Esophagus muscularis mucosa (tissue), 4 donors: ENCODE results near the gene GLYATL2. TPM values are rescaled to one million over a fixed set of nuclear protein-coding genes. Genes with fewer than 3 reads are reported as not detected.

Experiments used
- DNase-seq: peaks from one replicate; pipeline ENCODE4 v3.0.0-alpha.2; 2017; ENCODE audit errors: extremely low spot score
- H3K27ac ChIP-seq, 4 donors: fragments of 200-600 bp; sonication (generic); replicated peaks in 1 of 4; 1 replicate in 3 of 4; 2 replicates in 1 of 4; pipeline ENCODE4 v1.5.1; 2016 to 2019; ENCODE audit warnings: mild to moderate bottlenecking in 1 of 4
- H3K27me3 ChIP-seq, 4 donors: fragments of 200-600 bp; sonication (generic); one replicate each; pipeline versions ENCODE4 v1.5.1 to v1.6.0; 2016 to 2019
- H3K36me3 ChIP-seq, 4 donors: fragments of 200-600 bp; sonication (generic); one replicate each; pipeline ENCODE4 v1.5.1; 2016 to 2019
- H3K4me1 ChIP-seq, 4 donors: fragments of 200-600 bp; sonication (generic); one replicate each; pipeline ENCODE4 v1.5.1; 2016 to 2019
- H3K4me3 ChIP-seq, 4 donors: fragments of 200-600 bp; sonication (generic); 1 replicate in 2 of 4; 2 replicates in 2 of 4; pipeline ENCODE4 v1.5.1; 2016 to 2019; ENCODE audit warnings: mild to moderate bottlenecking in 4 of 4, moderate library complexity in 1 of 4
- H3K9me3 ChIP-seq, 4 donors: fragments of 200-600 bp; sonication (generic); 1 replicate in 3 of 4; 2 replicates in 1 of 4; pipeline ENCODE4 v1.5.1; 2016 to 2019
- CTCF ChIP-seq, 3 experiments: fragments of 200-600 bp in 2 of 3; fragments of 450-650 bp in 1 of 3; sonication (generic) in 2 of 3; IDR thresholded peaks; one replicate each; pipeline ENCODE4 v1.5.1; 2017 to 2019; ENCODE audit warnings: antibody characterized with exemption in 3 of 3, mild to moderate bottlenecking in 2 of 3, moderate library complexity in 1 of 3
- EP300 ChIP-seq: sonication (generic); formaldehyde crosslinking; IDR thresholded peaks from one replicate; pipeline ENCODE4 v1.6.1; 2017; ENCODE audit warnings: antibody characterized with exemption
- POLR2A ChIP-seq: fragments of 450-650 bp; IDR thresholded peaks from one replicate; pipeline ENCODE4 v1.6.1; 2017; ENCODE audit warnings: antibody characterized with exemption, moderate library complexity, mild to moderate bottlenecking, low read depth
- POLR2AphosphoS5 ChIP-seq, 2 donors: sonication (generic); formaldehyde crosslinking; IDR thresholded peaks; one replicate each; pipeline ENCODE4 v1.6.1; 2017; ENCODE audit warnings: antibody characterized with exemption in 2 of 2
- WGBS: methylation state at CpG from one replicate; pipeline ENCODE4 v1.1.5; 2018; 5-methylcytosine and 5-hydroxymethylcytosine counted together
- intact Hi-C: fragments of 100-400 bp; cut with DNase I; formaldehyde crosslinking; loops from one replicate; pipeline ENCODE4 v1.15.1; 2023
- total RNA-seq, 4 donors: library from RNA; depleted of rRNA; stranded (reverse); fragments of >200 nt; gene quantifications; one replicate each; pipeline versions ENCODE4 v1.1.0 to v1.2.1, GENCODE V29; 2016

The GLYATL2 gene
- total RNA-seq, 4 donors from 2014 or later: 0.33 TPM; not detected in 3

GRCh38 chr11:58811499-58811898 is 33.0 kb downstream of the GLYATL2 start:
- WGBS: 78% methylated on average over 3 of the region's 3 CpGs
- intact Hi-C loops: no loop called here

GRCh38 chr11:58807343-58807742 is 37.2 kb downstream of the GLYATL2 start:
- TF ChIP-seq EP300 (no peak), POLR2A (no peak), POLR2AphosphoS5 (IDR thresholded peaks at IDR 0.05) (no peak)
- no peak overlapping the region for H3K4me3 ChIP-seq
- 86% methylated on average over 2 of the region's 2 CpGs for WGBS
- H3K27me3 ChIP-seq: no peaks in the 10 kb centered on the region
- H3K9me3 ChIP-seq: no peaks in the 10 kb centered on the region
- no peaks in the 10 kb centered on the region for H3K36me3 ChIP-seq
- no peaks in the 10 kb centered on the region for H3K4me1 ChIP-seq
- H3K27ac ChIP-seq: no peak overlapping the region
- no peak for DNase-seq
- intact Hi-C loops: no loop called here

More at GRCh38 chr11:58811499-58811898, 33.0 kb downstream of the GLYATL2 start:
- TF ChIP-seq POLR2AphosphoS5 (IDR thresholded peaks at IDR 0.05): no peak
- TF ChIP-seq CTCF (IDR thresholded peaks at IDR 0.05): no peak
- TF ChIP-seq EP300: no peak
- TF ChIP-seq POLR2A: no peak
- peaks cover 0 to 22% (median 21%) of the 10 kb centered on the region in 4 donors for H3K9me3 ChIP-seq
- no peaks in the 10 kb centered on the region for H3K4me1 ChIP-seq
- H3K4me3 ChIP-seq: no peak overlapping the region
- no peak for DNase-seq
- no peaks in the 10 kb centered on the region for H3K36me3 ChIP-seq
- H3K27ac ChIP-seq: no peak overlapping the region
- H3K27me3 ChIP-seq: no peaks in the 10 kb centered on the region

GRCh38 chr11:58805065-58805464 is 39.4 kb downstream of the GLYATL2 start:
- no peaks in the 10 kb centered on the region for H3K36me3 ChIP-seq
- no peak for TF ChIP-seq EP300
- TF ChIP-seq POLR2A: no peak
- no peak for TF ChIP-seq CTCF (IDR thresholded peaks at IDR 0.05)
- no peak for TF ChIP-seq POLR2AphosphoS5 (IDR thresholded peaks at IDR 0.05)
- 90% methylated on average over 1 of the region's 1 CpG for WGBS
- DNase-seq: no peak
- no peak overlapping the region for H3K4me3 ChIP-seq
- no peak overlapping the region for H3K27ac ChIP-seq
- H3K27me3 ChIP-seq: no peaks in the 10 kb centered on the region
- intact Hi-C loops: no loop called here
- no peaks in the 10 kb centered on the region for H3K4me1 ChIP-seq
- no peaks in the 10 kb centered on the region for H3K9me3 ChIP-seq

GRCh38 chr11:58801974-58802545 is 42.4 kb downstream of the GLYATL2 start:
- intact Hi-C loops: no loop called here
- no peaks in the 10 kb centered on the region for H3K27me3 ChIP-seq
- WGBS: 67% methylated on average over 4 of the region's 4 CpGs

GRCh38 chr11:58801302-58801701 is 43.2 kb downstream of the GLYATL2 start:
- 78% methylated on average over 2 of the region's 2 CpGs for whole genome bisulfite sequencing

More at GRCh38 chr11:58801974-58802545, 42.4 kb downstream of the GLYATL2 start:
- no peak for TF ChIP-seq POLR2A
- no peak for TF ChIP-seq POLR2AphosphoS5 (IDR thresholded peaks at IDR 0.05)
- TF ChIP-seq EP300: no peak
- TF ChIP-seq CTCF (IDR thresholded peaks at IDR 0.05): no peak
- no peaks in the 10 kb centered on the region for H3K9me3 ChIP-seq
- H3K4me1 ChIP-seq: no peaks in the 10 kb centered on the region
- H3K4me3 ChIP-seq: no peak overlapping the region
- no peaks in the 10 kb centered on the region for H3K36me3 ChIP-seq
- no peak overlapping the region for H3K27ac ChIP-seq
- DNase-seq: no peak

More at GRCh38 chr11:58801302-58801701, 43.2 kb downstream of the GLYATL2 start:
- H3K27ac ChIP-seq: no peak overlapping the region
- no peaks in the 10 kb centered on the region for H3K9me3 ChIP-seq
- intact Hi-C loops: no loop called here
- no peaks in the 10 kb centered on the region for H3K4me1 ChIP-seq
- TF ChIP-seq POLR2A (no peak), POLR2AphosphoS5 (IDR thresholded peaks at IDR 0.05) (no peak), EP300 (no peak)
- no peak for DNase-seq
- H3K27me3 ChIP-seq: no peaks in the 10 kb centered on the region
- H3K36me3 ChIP-seq: no peaks in the 10 kb centered on the region
- no peak overlapping the region for H3K4me3 ChIP-seq
